GM12878 (cell line): ENCODE data around the gene TEX47. TPM values are rescaled to one million over a fixed set of nuclear protein-coding genes. Genes with fewer than 3 reads are reported as not detected.

ENCODE experiments used
- ATAC-seq: fragments of 200-7000 bp; cut with Tn5 transposase; 3 replicates; pipeline ENCODE4 v1.9.1; 2020; ENCODE audit warnings: mild to moderate bottlenecking, moderate library complexity
- BruUV-seq: library from RNA; stranded (reverse); fragments of 400-500 nt; replicated peaks from 2 replicates; lab custom pipeline; 2021; lab: Mats Ljungman, UMichigan
- CTCF ChIA-PET: fragments of 300-600 bp; sonication (Branson Sonifier 250); formaldehyde crosslinking; extraction: SDS; loops from one replicate; lab custom pipeline; 2021; ENCODE audit warnings: inconsistent platforms; lab: Yijun Ruan, JAX
- POLR2A ChIA-PET: fragments of 350-600 bp; formaldehyde crosslinking; extraction: SDS; loops from one replicate; lab custom pipeline; 2021; ENCODE audit warnings: inconsistent platforms; lab: Charles Lee
- RAD21 ChIA-PET: fragments of 300-600 bp; sonication (Branson Sonifier 250); formaldehyde crosslinking; loops from one replicate; lab custom pipeline; 2023; ENCODE audit warnings: antibody characterized with exemption; ENCODE audit not compliant: unreplicated experiment; lab: Charles Lee
- SMC1A ChIA-PET: fragments of 300-600 bp; sonication (Branson Sonifier 250); formaldehyde crosslinking; loops from one replicate; lab custom pipeline; 2023; ENCODE audit not compliant: unreplicated experiment, uncharacterized antibody; lab: Charles Lee
- DNase-seq: peaks from one replicate; pipeline ENCODE4 v3.0.0-alpha.2; 2011; ENCODE audit warnings: low read depth, low spot score
- FAIRE-seq: peaks from 3 replicates; lab custom pipeline; 2011; peaks lifted over from hg19 to GRCh38; lab: Jason Lieb, UNC
- H2AFZ ChIP-seq: 2 replicates; pipeline ENCODE4 v1.6.0; 2011; ENCODE audit warnings: low read depth, low read length, control low read depth; ENCODE audit not compliant: control insufficient read depth
- H3K27ac ChIP-seq: 2 replicates; pipeline ENCODE4 v1.5.1; 2011; ENCODE audit warnings: control low read depth; ENCODE audit not compliant: control insufficient read depth, insufficient read depth
- H3K27me3 ChIP-seq, 2 experiments: replicated peaks in 1 of 2; 2 replicates each; pipeline versions ENCODE4 v1.6.0 to v1.6.1; 2011; ENCODE audit warnings: low read length in 1 of 2; ENCODE audit not compliant: control insufficient read depth in 2 of 2, insufficient read depth in 2 of 2
- H3K36me3 ChIP-seq, 2 experiments: 2 replicates each; pipeline ENCODE4 v1.5.1; 2011; ENCODE audit warnings: low read length in 1 of 2; ENCODE audit not compliant: control insufficient read depth in 2 of 2, insufficient read depth in 2 of 2
- H3K4me1 ChIP-seq: 2 replicates; pipeline ENCODE4 v1.6.1; 2011; ENCODE audit warnings: mild to moderate bottlenecking, low read length, moderate library complexity, mixed read lengths; ENCODE audit not compliant: control insufficient read depth, insufficient read depth
- H3K4me2 ChIP-seq: 2 replicates; pipeline ENCODE4 v1.6.0; 2011; ENCODE audit warnings: control low read depth; ENCODE audit not compliant: control insufficient read depth, insufficient read depth
- H3K4me3 ChIP-seq: fragments of 200-600 bp; sonication (generic); 2 replicates; pipeline ENCODE4 v1.5.1; 2016
- H3K79me2 ChIP-seq: 2 replicates; pipeline ENCODE4 v1.6.0; 2011; ENCODE audit warnings: low read length; ENCODE audit not compliant: control insufficient read depth, insufficient read depth
- H3K9ac ChIP-seq: 2 replicates; pipeline ENCODE4 v1.8.0; 2011; ENCODE audit warnings: low read length, control low read depth, mixed read lengths; ENCODE audit not compliant: control insufficient read depth, insufficient read depth
- H3K9me3 ChIP-seq: replicated peaks from 3 replicates; pipeline ENCODE4 v1.5.1; 2011; ENCODE audit warnings: mild to moderate bottlenecking, low read length; ENCODE audit not compliant: control insufficient read depth, insufficient read depth
- H4K20me1 ChIP-seq: 2 replicates; pipeline ENCODE4 v1.6.0; 2011; ENCODE audit not compliant: control insufficient read depth, insufficient read depth
- ASH2L ChIP-seq: fragments of 300-600, 200-600 bp; sonication (generic); IDR thresholded peaks from 2 replicates; pipeline ENCODE4 v1.6.1; 2017; ENCODE audit warnings: low read depth, mild to moderate bottlenecking, borderline replicate concordance
- BACH1 ChIP-seq: fragments of 450-650 bp; IDR thresholded peaks from 2 replicates; pipeline ENCODE4 v1.6.1; 2017; ENCODE audit warnings: mild to moderate bottlenecking, borderline replicate concordance
- CREB1 ChIP-seq: IDR thresholded peaks from 2 replicates; pipeline ENCODE4 v1.6.1; 2012; ENCODE audit warnings: low read depth, mild to moderate bottlenecking, inconsistent platforms
- HCFC1 ChIP-seq: fragments of 150-350 bp; IDR thresholded peaks from 2 replicates; pipeline ENCODE4 v1.6.1; 2014; ENCODE audit warnings: low read length
- MXI1 ChIP-seq: fragments of 150-350 bp; IDR thresholded peaks from 2 replicates; pipeline ENCODE4 v1.6.1; 2011; ENCODE audit warnings: low read depth, mild to moderate bottlenecking, inconsistent platforms, low read length, improper control_type of control experiment
- NFIC ChIP-seq: IDR thresholded peaks from 2 replicates; pipeline ENCODE4 v1.6.1; 2012; ENCODE audit warnings: low read depth, mild to moderate bottlenecking, inconsistent platforms, low read length, moderate library complexity
- PML ChIP-seq: IDR thresholded peaks from 2 replicates; pipeline ENCODE4 v1.6.1; 2012; ENCODE audit warnings: low read length, inconsistent platforms
- SMAD5 ChIP-seq: IDR thresholded peaks from 2 replicates; pipeline ENCODE4 v1.6.1; 2016; ENCODE audit warnings: antibody characterized with exemption, low read depth
- SUZ12 ChIP-seq: fragments of 200-600 bp; sonication (generic); IDR thresholded peaks from one replicate; pipeline ENCODE4 v1.6.1; 2018; ENCODE audit warnings: antibody characterized with exemption, mild to moderate bottlenecking; ENCODE audit not compliant: unreplicated experiment
- ZNF217 ChIP-seq: fragments of 450-650 bp; IDR thresholded peaks from 2 replicates; pipeline ENCODE4 v1.6.1; 2017; ENCODE audit warnings: antibody characterized with exemption, mild to moderate bottlenecking
- WGBS: methylation state at CpG from one replicate; pipeline ENCODE4 v1.1.6; 2016; ENCODE audit warnings: low lambda C conversion rate; ENCODE audit not compliant: insufficient replicate concordance, insufficient coverage; ENCODE audit errors: missing lambda C conversion rate; 5-methylcytosine and 5-hydroxymethylcytosine counted together
- in situ Hi-C: fragments of 300-500 bp; cut with MboI; formaldehyde crosslinking; loops from 9 replicates; pipeline ENCODE4 v1.14.3; 2018; ENCODE audit warnings: mixed read lengths
- intact Hi-C: fragments of 100-400 bp; cut with micrococcal nuclease; formaldehyde crosslinking; loops from one replicate; pipeline ENCODE4 v1.14.2; 2022; ENCODE audit not compliant: unreplicated experiment
- polyA plus RNA-seq, 11 experiments: library from polyadenylated mRNA; depleted of rRNA in 4 of 11; unstranded in 6 of 11; stranded (reverse) in 5 of 11; fragments of >200 nt; fragmentation: Nextera tagmentation in 4 of 11; fragmentation: Illumina TruSeq in 1 of 11; extraction: Ambion mirVana in 4 of 11; extraction: Trizol in 1 of 11; gene quantifications; 1 replicate in 1 of 11; 2 replicates in 10 of 11; pipeline versions ENCODE4 v1.2.1 to v1.2.3, GENCODE V29; 2011 to 2016; ENCODE audit warnings: inconsistent platforms in 2 of 11, missing spikeins in 2 of 11, low read depth in 1 of 11
- total RNA-seq, 4 experiments: library from RNA; depleted of rRNA in 3 of 4; stranded (reverse); fragments of >200 nt in 3 of 4; fragmentation: Illumina TruSeq in 1 of 4; extraction: Trizol in 1 of 4; gene quantifications; 2 replicates each; pipeline versions ENCODE4 v1.2.1 to v1.2.3, GENCODE V29; 2013 to 2021
- TF ChIP-seq, protein P1 (sequence below): fragments of 450-650 bp; IDR thresholded peaks from 2 replicates; pipeline ENCODE4 v1.6.1; 2016; ENCODE audit warnings: mild to moderate bottlenecking, moderate library complexity, borderline replicate concordance
- TF ChIP-seq, protein P2 (sequence below): fragments of 450-650 bp; IDR thresholded peaks from 2 replicates; pipeline ENCODE4 v1.6.1; 2017; ENCODE audit warnings: mild to moderate bottlenecking, low read depth, inconsistent platforms; ENCODE audit not compliant: poor library complexity, severe bottlenecking
- TF ChIP-seq, protein P3 (sequence below): IDR thresholded peaks from 2 replicates; pipeline ENCODE4 v1.6.1; 2012; ENCODE audit warnings: mild to moderate bottlenecking, low read depth, low read length

TEX47 gene
- total and polyA plus RNA-seq, 10 of the 15 experiments (the other 5 are each of a cell fraction or from before 2014, with no cell fraction given): not detected

DNA sequence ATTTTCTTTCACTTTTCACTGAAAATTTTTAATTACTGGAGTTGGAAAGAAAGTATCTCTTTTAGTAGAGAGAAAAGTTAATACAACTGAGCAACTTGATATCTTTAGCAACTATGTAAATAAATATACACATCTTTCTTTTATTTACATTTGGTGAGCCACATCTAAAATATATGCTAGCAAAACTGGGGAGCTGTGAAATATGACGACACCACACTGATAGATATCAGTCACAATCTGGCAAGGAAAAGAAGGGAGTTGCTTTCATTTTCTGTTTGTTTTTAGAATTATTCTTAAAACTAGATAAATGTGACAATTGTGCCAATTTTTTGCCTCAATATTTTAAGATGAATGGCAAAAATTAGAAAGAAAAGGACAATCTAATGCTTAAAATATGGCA lies 38.7 kb downstream of the TEX47 start:
- TF ChIP-seq, protein P1, sequence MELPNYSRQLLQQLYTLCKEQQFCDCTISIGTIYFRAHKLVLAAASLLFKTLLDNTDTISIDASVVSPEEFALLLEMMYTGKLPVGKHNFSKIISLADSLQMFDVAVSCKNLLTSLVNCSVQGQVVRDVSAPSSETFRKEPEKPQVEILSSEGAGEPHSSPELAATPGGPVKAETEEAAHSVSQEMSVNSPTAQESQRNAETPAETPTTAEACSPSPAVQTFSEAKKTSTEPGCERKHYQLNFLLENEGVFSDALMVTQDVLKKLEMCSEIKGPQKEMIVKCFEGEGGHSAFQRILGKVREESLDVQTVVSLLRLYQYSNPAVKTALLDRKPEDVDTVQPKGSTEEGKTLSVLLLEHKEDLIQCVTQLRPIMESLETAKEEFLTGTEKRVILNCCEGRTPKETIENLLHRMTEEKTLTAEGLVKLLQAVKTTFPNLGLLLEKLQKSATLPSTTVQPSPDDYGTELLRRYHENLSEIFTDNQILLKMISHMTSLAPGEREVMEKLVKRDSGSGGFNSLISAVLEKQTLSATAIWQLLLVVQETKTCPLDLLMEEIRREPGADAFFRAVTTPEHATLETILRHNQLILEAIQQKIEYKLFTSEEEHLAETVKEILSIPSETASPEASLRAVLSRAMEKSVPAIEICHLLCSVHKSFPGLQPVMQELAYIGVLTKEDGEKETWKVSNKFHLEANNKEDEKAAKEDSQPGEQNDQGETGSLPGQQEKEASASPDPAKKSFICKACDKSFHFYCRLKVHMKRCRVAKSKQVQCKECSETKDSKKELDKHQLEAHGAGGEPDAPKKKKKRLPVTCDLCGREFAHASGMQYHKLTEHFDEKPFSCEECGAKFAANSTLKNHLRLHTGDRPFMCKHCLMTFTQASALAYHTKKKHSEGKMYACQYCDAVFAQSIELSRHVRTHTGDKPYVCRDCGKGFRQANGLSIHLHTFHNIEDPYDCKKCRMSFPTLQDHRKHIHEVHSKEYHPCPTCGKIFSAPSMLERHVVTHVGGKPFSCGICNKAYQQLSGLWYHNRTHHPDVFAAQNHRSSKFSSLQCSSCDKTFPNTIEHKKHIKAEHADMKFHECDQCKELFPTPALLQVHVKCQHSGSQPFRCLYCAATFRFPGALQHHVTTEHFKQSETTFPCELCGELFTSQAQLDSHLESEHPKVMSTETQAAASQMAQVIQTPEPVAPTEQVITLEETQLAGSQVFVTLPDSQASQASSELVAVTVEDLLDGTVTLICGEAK: no peak
- TF ChIP-seq ASH2L (no peak), MXI1 (no peak), NFIC (no peak), BACH1 (no peak), SMAD5 (no peak), CREB1 (no peak), ZNF217 (no peak), SUZ12 (no peak), PML (no peak), HCFC1 (no peak)
- TF ChIP-seq, protein P2, sequence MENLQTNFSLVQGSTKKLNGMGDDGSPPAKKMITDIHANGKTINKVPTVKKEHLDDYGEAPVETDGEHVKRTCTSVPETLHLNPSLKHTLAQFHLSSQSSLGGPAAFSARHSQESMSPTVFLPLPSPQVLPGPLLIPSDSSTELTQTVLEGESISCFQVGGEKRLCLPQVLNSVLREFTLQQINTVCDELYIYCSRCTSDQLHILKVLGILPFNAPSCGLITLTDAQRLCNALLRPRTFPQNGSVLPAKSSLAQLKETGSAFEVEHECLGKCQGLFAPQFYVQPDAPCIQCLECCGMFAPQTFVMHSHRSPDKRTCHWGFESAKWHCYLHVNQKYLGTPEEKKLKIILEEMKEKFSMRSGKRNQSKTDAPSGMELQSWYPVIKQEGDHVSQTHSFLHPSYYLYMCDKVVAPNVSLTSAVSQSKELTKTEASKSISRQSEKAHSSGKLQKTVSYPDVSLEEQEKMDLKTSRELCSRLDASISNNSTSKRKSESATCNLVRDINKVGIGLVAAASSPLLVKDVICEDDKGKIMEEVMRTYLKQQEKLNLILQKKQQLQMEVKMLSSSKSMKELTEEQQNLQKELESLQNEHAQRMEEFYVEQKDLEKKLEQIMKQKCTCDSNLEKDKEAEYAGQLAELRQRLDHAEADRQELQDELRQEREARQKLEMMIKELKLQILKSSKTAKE: no peak
- TF ChIP-seq, protein P3, sequence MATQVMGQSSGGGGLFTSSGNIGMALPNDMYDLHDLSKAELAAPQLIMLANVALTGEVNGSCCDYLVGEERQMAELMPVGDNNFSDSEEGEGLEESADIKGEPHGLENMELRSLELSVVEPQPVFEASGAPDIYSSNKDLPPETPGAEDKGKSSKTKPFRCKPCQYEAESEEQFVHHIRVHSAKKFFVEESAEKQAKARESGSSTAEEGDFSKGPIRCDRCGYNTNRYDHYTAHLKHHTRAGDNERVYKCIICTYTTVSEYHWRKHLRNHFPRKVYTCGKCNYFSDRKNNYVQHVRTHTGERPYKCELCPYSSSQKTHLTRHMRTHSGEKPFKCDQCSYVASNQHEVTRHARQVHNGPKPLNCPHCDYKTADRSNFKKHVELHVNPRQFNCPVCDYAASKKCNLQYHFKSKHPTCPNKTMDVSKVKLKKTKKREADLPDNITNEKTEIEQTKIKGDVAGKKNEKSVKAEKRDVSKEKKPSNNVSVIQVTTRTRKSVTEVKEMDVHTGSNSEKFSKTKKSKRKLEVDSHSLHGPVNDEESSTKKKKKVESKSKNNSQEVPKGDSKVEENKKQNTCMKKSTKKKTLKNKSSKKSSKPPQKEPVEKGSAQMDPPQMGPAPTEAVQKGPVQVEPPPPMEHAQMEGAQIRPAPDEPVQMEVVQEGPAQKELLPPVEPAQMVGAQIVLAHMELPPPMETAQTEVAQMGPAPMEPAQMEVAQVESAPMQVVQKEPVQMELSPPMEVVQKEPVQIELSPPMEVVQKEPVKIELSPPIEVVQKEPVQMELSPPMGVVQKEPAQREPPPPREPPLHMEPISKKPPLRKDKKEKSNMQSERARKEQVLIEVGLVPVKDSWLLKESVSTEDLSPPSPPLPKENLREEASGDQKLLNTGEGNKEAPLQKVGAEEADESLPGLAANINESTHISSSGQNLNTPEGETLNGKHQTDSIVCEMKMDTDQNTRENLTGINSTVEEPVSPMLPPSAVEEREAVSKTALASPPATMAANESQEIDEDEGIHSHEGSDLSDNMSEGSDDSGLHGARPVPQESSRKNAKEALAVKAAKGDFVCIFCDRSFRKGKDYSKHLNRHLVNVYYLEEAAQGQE: no peak
- H3K27me3 ChIP-seq: peaks cover 3 to 4% of the 10 kb centered on the region in 2 experiments; a peak in 2 of 4 replicates
- BruUV-seq: no TSS peak
- no peaks in the 10 kb centered on the region for H3K79me2 ChIP-seq
- H3K4me2 ChIP-seq: no peak overlapping the region
- FAIRE-seq (no peak), DNase-seq (no peak), ATAC-seq (no peak)
- H3K9me3 ChIP-seq: no peaks in the 10 kb centered on the region
- RAD21 ChIA-PET: no interaction called here
- in situ Hi-C loops (no loop called here), intact Hi-C loops (no loop called here)
- CTCF ChIA-PET: no interaction called here
- no peaks in the 10 kb centered on the region for H3K36me3 ChIP-seq
- H3K4me1 ChIP-seq: no peaks in the 10 kb centered on the region
- no peaks in the 10 kb centered on the region for H4K20me1 ChIP-seq
- 5% methylated on average over 1 of the region's 1 CpG for WGBS
- no peak overlapping the region for H2AFZ ChIP-seq
- POLR2A ChIA-PET: no interaction called here
- SMC1A ChIA-PET: no interaction called here
- H3K9ac ChIP-seq: no peak overlapping the region
- H3K27ac ChIP-seq: no peak overlapping the region
- no peak overlapping the region for H3K4me3 ChIP-seq
